ENCODE results near the gene FUCA2. TPM values are rescaled to one million over a fixed set of nuclear protein-coding genes. Genes with fewer than 3 reads are reported as not detected.

FUCA2 gene
- total RNA-seq, 1 experiment from 2014 or later: 72.1 TPM

DNA sequence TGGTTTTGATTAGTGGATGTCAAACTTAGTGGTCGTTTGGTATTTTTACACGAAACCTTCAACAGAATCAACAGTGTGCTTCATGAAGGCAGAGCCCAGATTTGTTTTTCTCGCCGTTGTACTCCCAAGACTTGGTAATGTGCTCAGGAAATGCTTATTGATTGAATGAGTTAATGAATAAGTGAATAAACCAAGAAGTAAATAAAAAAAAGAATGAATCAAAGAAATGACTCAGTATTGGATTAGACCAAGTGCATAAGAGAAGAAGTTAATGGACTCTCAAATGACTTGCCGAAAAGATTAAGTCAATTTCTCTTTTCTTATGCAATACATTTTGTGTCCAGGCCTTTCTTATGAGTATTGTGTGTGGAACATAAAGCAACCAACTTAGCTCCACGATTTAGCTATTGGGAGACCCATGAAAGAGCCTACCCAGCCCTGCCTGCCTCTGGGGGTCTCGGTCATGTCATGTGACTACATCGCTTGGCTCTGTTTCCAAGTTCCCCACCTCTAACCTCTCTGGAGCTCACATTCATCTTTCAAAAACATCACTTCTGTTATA, 10.6 kb upstream of the FUCA2 start:
- Histone ChIP-seq H2AK5ac (ENCODE audit: insufficient read length, low read length) (no peak overlapping the region), H3K23ac (ENCODE audit: insufficient read length, low read depth, low read length) (no peak overlapping the region), H3K9me3 (ENCODE audit: control insufficient read depth, low read depth, low read length) (no peaks in the 10 kb centered on the region), H4K5ac (ENCODE audit: insufficient read length, low read depth, low read length) (no peak overlapping the region), H3K4me2 (ENCODE audit: insufficient read depth, insufficient read length, low read length) (no peak overlapping the region), H3K14ac (ENCODE audit: insufficient read depth, low read length) (no peak overlapping the region), H3T11ph (ENCODE audit: low read length) (no peak overlapping the region), H3K79me2 (ENCODE audit: insufficient read depth, low read length) (no peaks in the 10 kb centered on the region), H3K79me1 (ENCODE audit: insufficient read depth, low read depth, low read length, poor library complexity, severe bottlenecking) (no peaks in the 10 kb centered on the region), H2AFZ (ENCODE audit: low read length) (no peak overlapping the region), H2BK120ac (ENCODE audit: low read depth, low read length, poor library complexity, severe bottlenecking) (no peak overlapping the region), H2BK20ac (ENCODE audit: low read depth, low read length, poor library complexity, severe bottlenecking) (no peak overlapping the region), H3K27ac (ENCODE audit: insufficient read length, low read depth, low read length) (no peak overlapping the region), H4K20me1 (ENCODE audit: control insufficient read depth, insufficient read depth, insufficient read length) (no peaks in the 10 kb centered on the region), H3K23me2 (ENCODE audit: insufficient read length, low read depth, low read length, poor library complexity, severe bottlenecking) (no peaks in the 10 kb centered on the region), H4K8ac (replicated peaks; ENCODE audit: insufficient read length, low read depth, low read length) (no peak overlapping the region), H2BK5ac (ENCODE audit: insufficient read length, low read length) (no peak overlapping the region), H3K56ac (ENCODE audit: insufficient read length, low read depth, low read length) (no peak overlapping the region), H3K4me1 (ENCODE audit: insufficient read depth, low read length) (peaks cover 2% of the 10 kb centered on the region; the same call in 1 of the 2 replicates), H3K27me3 (ENCODE audit: insufficient read depth, low read length) (no peaks in the 10 kb centered on the region), H2BK15ac (ENCODE audit: low read depth, low read length) (no peak overlapping the region), H4K91ac (ENCODE audit: insufficient read length, low read depth, low read length) (no peak overlapping the region), H3K4ac (ENCODE audit: low read depth, low read length) (no peak overlapping the region), H3K9ac (ENCODE audit: extremely low read depth, insufficient read length, low read length) (no peak overlapping the region), H3K18ac (ENCODE audit: insufficient read length, low read depth, low read length) (no peak overlapping the region), H2BK12ac (ENCODE audit: insufficient read length, low read depth, low read length) (no peak overlapping the region)
- H3K36me3 Mint-ChIP-seq (ENCODE audit: insufficient read depth in 1 of 3, low read depth in 3 of 3): no peaks in the 10 kb centered on the region
- DNase-seq: no peak
- no CpG with 5 or more reads among the region's 8 CpGs for WGBS (ENCODE audit: extremely low coverage, insufficient read length, low lambda C conversion rate)
- peaks cover 3 to 4% of the 10 kb centered on the region in 2 experiments for H3K4me1 Mint-ChIP-seq
- TF ChIP-seq CTCF (conservative IDR thresholded peaks at IDR 0.05): no peak
- no peak overlapping the region for H3K4me3 Mint-ChIP-seq
- no peaks in the 10 kb centered on the region; a peak in 1 of 5 replicates for H3K9me3 Mint-ChIP-seq
- no peak overlapping the region for H3K27ac Mint-ChIP-seq
- peaks cover 30% of the 10 kb centered on the region for H3K27me3 Mint-ChIP-seq (ENCODE audit: low read depth)
